Left renal pelvis (tissue), 4 donors: ENCODE measurements around the gene PI3. TPM values are rescaled to one million over a fixed set of nuclear protein-coding genes. Genes with fewer than 3 reads are reported as not detected.
"Not testable (repeated sequence)": the region's sequence is repeated elsewhere in the genome, so short reads cannot be mapped to it uniquely, and the experiment has no call there.

Experiments used
- DNase-seq, 4 donors: peaks; one replicate each; pipeline ENCODE4 v3.0.0-alpha.2; 2013; ENCODE audit warnings: low read depth in 4 of 4, low spot score in 3 of 4
- polyA plus RNA-seq, 4 donors: library from polyadenylated mRNA; unstranded; fragments of 120-200 nt; gene quantifications; one replicate each; pipeline ENCODE4 v1.2.1, GENCODE V29; 2013; ENCODE audit not compliant: insufficient read length in 4 of 4

PI3 gene
- polyA plus RNA-seq: under 1 TPM in 1 of 4 donors, not detected in 3; 0.48 TPM

GRCh38 chr20:45174434-45175364, at the start of gene PI3:
Gene PI3 (plus strand): TSS chr20:45174902. CDS start chr20:45174923, 21 bp downstream.
- no peak for DNase-seq

- peak in 2 of 4 donors; percentile 4 to 14 for DNase-seq
Observed at GRCh38 chr20:45128099-45128498, 46.6 kb upstream of the PI3 start.

GRCh38 chr20:45136911-45137310, 37.8 kb upstream of the PI3 start:
- no peak for DNase-seq

DNA sequence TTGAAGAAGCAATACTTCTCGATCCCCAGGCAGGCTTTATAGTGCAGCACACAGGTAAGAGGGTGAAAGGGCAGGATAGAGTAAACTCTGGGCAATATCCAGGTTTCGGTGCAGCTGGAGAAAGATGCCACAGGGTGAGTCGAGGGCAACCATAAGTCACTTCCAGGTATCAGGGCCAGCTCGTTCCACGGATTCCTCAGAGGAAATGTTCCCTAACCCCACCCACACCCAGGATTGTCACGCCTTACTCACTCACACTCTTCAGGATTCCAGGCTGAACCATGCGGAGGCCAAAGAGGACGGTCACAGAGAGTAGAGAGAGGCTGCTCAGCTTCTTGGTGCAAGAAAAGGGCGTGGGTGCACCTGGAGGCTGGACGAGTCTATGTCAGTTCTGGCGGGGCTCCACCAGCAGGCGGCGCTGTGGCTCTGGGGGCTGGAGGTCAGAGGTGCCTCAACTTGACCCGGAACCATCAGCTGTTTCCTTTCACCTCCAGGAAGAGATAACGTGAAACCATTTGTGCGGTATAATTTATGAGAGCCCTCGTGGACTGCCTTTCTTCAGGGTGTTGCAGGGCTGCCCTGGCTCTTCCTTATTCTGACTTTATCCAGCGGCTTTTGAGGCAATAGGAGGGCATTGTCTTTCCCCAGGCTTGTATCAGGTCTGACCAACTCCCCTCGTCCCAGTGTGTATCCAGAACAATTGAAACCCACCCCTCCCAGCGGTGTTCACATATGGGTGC, 36.0 kb upstream of the PI3 start:
- no peak for DNase-seq

DNA sequence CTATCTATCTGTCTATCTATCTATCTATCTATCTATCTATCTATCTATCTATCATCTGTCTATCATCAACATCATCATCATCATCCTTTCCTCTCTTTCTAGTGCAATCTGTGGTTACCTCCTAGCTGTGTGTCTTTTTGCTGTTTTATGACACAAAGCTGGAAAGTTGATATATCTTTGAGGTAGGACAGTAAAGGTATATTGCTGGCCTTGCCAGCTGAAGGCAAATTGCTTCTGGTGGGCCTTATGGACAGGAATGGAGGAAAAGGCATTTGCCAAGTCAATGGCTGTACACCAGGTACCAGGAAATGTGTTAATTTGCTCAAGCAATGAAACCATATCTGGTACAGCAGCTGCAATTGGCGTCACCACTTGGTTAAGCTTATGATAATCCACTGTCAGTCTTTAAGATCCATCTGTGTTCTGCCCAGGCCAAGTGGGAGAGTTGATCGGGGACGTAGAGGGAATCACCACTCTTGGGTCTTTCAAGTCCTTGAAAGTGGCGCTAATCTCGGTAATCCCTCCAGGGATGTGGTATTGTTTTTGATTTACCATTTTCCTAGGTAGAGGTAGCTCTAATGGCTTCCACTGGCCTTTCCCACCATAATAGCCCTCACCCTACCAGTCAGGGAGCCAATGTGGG, 34.8 kb upstream of the PI3 start:
- not testable (repeated sequence) for DNase-seq

DNA sequence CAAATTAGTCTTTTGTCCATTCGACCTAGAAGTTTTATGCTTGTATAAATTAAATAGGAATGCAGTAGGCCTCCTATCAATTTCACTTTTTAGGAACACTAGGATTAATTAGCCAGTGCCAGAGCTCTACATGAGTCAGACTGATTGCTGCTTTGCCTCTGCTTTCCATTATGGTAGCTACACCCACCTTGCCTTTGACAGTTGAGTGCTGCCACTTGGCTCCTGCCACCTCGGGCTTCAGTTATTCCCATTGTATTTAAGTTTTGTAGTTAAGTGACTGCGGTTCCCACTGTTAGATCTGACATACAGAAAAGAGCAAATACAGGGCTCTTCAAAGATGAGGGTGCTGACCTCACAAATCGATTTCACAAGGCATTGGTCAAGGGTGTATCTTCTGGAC, 33.9 kb upstream of the PI3 start:
- DNase-seq: no peak

DNA sequence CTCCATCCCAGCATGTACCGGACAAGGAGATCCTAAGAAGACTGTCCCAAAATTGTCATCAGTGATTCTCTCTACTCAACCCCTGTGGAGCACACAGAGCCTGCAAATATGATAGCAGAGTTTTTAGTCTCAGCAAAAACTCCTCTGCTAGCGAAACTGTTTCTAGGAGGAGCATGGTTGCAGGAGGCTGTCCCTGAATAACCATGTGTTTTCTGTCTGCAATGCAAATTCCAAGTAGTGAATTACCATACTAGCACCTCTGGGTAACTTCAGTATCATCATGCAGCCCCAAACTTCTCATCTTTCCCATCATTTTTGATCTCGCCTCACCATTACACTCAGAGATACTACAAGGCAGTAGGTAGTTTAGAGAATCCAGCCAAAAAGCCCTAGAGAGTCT, 25.6 kb upstream of the PI3 start:
- no peak for DNase-seq

DNA sequence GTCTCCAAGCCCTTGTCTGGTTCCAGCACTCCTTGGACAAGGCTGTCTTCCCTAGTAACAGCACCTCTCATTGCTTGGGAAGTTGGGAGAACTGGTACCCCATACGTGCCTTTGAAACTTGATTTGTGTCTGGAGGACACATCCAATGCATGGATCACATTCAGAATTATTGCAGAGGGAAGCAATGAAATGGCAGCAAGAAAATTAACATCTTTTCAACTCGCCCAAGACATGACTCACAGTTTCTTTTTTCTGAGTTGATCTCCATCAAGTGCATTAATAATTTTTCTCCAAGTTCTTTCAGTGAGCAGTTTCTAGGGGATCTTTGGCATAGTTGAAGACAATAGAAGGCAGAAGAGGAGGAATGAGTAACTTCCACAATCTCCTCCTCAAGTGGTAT, 22.3 kb upstream of the PI3 start:
- DNase-seq: no peak

DNA sequence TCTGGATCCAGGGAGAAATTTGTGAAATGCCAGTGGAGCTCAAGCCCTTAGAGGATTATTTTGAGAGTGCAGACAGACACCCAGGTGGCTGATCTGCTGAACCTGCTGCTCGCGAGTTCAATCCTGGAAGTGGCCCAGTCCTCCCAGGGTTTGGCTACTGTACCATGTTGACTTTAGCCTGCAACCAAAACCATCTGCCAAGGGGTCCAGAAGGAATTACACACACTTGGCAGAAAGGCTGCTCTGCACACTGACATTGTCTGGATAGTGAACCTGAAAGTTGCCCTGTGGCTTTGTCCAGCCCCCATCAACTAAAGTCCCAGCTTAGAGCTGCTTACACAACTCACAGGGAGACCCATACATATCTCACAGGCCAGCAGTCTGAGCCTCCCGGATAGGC, 21.6 kb upstream of the PI3 start:
- DNase-seq: no peak

DNA sequence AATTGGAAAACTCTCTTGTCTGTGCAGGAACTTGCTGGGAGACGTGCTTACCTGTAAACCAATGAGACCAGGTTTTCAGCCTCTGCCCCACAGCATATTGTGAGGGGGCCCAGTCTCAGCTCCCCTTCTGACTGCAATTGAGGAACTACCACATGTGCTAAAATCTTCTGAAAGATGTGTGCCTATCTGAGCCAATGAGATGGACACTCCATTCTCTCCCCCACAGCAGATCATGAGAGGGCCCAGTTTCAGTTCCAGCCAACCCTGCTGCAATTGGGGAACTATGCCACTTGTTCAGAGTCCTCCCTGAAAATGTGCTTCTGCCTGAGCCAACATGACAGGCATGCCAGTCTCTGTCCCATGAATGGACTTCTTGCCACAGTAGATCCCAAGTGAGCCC, 20.9 kb upstream of the PI3 start:
- DNase-seq: no peak

DNA sequence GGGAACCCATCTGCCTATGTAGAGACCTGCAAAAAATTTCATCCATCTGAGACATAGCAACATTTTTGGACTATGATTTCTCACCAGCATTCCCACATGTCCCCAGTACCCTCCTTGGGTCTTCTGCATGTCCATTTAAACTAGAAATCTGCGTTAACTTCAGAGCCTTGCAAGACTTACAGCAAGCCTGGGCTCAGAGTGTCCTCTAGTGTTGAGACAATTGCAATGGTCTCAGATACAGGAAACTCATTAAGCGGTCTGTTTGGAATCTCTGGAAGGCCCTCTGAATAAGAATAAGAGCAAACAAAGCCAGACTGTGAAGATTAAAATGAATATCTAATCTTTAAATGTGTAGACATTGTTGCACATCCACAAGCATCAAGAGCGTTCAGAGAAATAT, 20.5 kb upstream of the PI3 start:
- no peak for DNase-seq

DNA sequence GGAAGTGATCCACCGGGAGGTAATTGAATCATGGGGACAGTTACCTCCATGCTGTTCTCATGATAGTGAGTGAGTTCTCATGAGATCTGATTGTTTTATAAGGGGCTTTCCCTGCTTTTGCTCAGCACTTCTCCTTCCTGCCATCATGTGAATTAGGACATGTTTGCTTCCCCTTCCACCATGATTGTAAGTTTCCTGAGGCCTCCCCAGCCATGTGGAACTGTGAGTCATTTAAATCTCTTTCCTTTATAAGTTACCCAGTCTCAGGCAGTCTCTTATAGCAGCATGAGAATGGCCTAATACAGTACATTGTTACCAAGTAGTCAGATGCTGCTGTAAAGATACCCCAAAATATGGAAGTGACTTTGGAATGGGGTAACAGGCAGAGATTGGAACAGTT, 19.9 kb upstream of the PI3 start:
- DNase-seq: not testable (repeated sequence)

DNA sequence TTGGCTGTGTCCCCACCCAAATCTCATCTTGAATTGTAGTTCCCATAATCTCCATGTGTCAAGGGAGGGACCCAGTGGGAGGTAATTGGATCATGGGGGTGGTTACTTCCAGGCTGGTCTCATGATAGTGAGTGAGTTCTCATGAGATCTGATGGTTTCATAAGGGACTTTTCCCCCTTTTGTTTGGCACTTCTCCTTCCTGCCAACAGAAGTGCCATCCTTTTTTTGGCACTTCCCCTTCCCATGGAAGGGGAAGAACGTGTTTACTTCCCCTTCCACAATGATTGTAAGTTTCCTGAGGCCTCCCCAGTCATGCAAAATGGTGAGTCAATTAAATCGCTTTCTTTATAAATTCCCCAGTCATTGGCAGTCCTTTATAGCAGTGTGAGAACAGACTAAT, 18.0 kb upstream of the PI3 start:
- no peak for DNase-seq

GRCh38 chr20:45157962-45158361, 16.7 kb upstream of the PI3 start:
- no peak for DNase-seq

- no peak for DNase-seq
Observed at GRCh38 chr20:45163083-45163803, 11.5 kb upstream of the PI3 start.

GRCh38 chr20:45164906-45165305, 9.8 kb upstream of the PI3 start:
- DNase-seq: no peak

GRCh38 chr20:45173522-45173921, 1.2 kb upstream of the PI3 start:
- DNase-seq: no peak

GRCh38 chr20:45176526-45177267, 2.0 kb downstream of the PI3 start:
- DNase-seq: no peak

GRCh38 chr20:45179166-45179565, 4.5 kb downstream of the PI3 start:
- no peak for DNase-seq

DNA sequence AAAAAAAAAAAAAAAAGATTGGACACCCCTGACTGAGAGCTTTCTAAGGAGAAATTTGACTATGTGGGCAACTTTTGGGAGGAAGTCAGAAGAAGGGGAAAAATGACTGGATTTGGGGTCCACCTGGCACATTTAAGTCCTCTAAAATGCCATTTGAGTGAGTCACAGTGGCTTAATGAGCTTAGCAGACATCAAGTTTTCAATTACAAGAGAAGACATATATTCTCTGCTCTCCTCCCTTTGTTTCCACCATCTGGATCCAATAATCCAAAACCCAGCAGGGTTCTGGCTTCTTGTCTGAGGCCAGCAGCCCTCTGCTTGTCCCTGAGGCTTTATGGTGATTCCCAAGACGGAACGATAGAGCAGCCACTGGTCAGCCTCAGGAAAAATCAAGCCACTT, 6.9 kb downstream of the PI3 start:
- DNase-seq: no peak
